ENCODE measurements around the gene LRRC8B. TPM values are rescaled to one million over a fixed set of nuclear protein-coding genes. Genes with fewer than 3 reads are reported as not detected.
A peak's percentile ranks its signal among the peaks of the same experiment; 100 is the strongest.

LRRC8B gene
- total and polyA plus RNA-seq, 9 of the 15 experiments (the other 6 are each of a cell fraction or from before 2014, with no cell fraction given), result 4.3 to 43.7 (median 14.4) TPM

GRCh38 chr1:89545264-89546038, 20.8 kb downstream of the LRRC8B start (continued):
- TF ChIP-seq ZBED1 (IDR thresholded peaks at IDR 0.05), result peak; percentile 89
- TF ChIP-seq E2F3 (CRISPR knock-in tag; IDR thresholded peaks at IDR 0.05), result no peak
- TF ChIP-seq TEAD4 (IDR thresholded peaks at IDR 0.05; ENCODE audit: low read length), result peak; percentile 98
- no peak for TF ChIP-seq TEAD4 (CRISPR knock-in tag; IDR thresholded peaks at IDR 0.05; ENCODE audit: borderline replicate concordance)
- TF ChIP-seq KAT7 (CRISPR knock-in tag; IDR thresholded peaks at IDR 0.05; ENCODE audit: borderline replicate concordance), result no peak
- TF ChIP-seq ZNF146 (CRISPR knock-in tag; IDR thresholded peaks at IDR 0.05; ENCODE audit: unreplicated experiment), result no peak
- peak in 1 of 2 experiments; percentile 67; a peak in 1 of 4 replicates for TF ChIP-seq SRF (CRISPR knock-in tag; IDR thresholded peaks at IDR 0.05)
- no peak; the same call in none of the 2 replicates for TF ChIP-seq ZNF445 (CRISPR knock-in tag; IDR thresholded peaks at IDR 0.05; ENCODE audit: low read depth)
- no peak for TF ChIP-seq GABPB1 (CRISPR knock-in tag; IDR thresholded peaks at IDR 0.05)
- no peak for TF ChIP-seq CHD1 (IDR thresholded peaks at IDR 0.05; ENCODE audit: low read length)
- no peak for TF ChIP-seq ELK3 (CRISPR knock-in tag; IDR thresholded peaks at IDR 0.05)
- TF ChIP-seq, protein P1, sequence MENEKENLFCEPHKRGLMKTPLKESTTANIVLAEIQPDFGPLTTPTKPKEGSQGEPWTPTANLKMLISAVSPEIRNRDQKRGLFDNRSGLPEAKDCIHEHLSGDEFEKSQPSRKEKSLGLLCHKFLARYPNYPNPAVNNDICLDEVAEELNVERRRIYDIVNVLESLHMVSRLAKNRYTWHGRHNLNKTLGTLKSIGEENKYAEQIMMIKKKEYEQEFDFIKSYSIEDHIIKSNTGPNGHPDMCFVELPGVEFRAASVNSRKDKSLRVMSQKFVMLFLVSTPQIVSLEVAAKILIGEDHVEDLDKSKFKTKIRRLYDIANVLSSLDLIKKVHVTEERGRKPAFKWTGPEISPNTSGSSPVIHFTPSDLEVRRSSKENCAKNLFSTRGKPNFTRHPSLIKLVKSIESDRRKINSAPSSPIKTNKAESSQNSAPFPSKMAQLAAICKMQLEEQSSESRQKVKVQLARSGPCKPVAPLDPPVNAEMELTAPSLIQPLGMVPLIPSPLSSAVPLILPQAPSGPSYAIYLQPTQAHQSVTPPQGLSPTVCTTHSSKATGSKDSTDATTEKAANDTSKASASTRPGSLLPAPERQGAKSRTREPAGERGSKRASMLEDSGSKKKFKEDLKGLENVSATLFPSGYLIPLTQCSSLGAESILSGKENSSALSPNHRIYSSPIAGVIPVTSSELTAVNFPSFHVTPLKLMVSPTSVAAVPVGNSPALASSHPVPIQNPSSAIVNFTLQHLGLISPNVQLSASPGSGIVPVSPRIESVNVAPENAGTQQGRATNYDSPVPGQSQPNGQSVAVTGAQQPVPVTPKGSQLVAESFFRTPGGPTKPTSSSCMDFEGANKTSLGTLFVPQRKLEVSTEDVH (IDR thresholded peaks at IDR 0.05; ENCODE audit: low read depth, partially characterized antibody), result peak; percentile 74
